Measurements from ENCODE around the gene CHD8.

Gene CHD8

GRCh38 chr14:21369949-21370679 lies 85.8 kb downstream of the CHD8 start:
- DNase-seq (ENCODE audit: low read depth): no peak

GRCh38 chr14:21367582-21368144 lies 88.3 kb downstream of the CHD8 start:
- no peak for DNase-seq (ENCODE audit: low read depth)

GRCh38 chr14:21356511-21356910 lies 99.4 kb downstream of the CHD8 start:
- DNase-seq (ENCODE audit: low read depth): no peak

- DNase-seq (ENCODE audit: low read depth): no peak
These were observed 103.3 kb downstream of the CHD8 start for GRCh38 chr14:21352587-21352986.

- DNase-seq (ENCODE audit: low read depth): no peak
These were observed 105.4 kb downstream of the CHD8 start for GRCh38 chr14:21350539-21350938.

- DNase-seq (ENCODE audit: low read depth): no peak
These were observed 108.7 kb downstream of the CHD8 start for GRCh38 chr14:21347201-21347600.

GRCh38 chr14:21346532-21347135 lies 109.3 kb downstream of the CHD8 start:
- DNase-seq (ENCODE audit: low read depth): peak; percentile 12

GRCh38 chr14:21343035-21343794 lies 112.7 kb downstream of the CHD8 start:
- no peak for DNase-seq (ENCODE audit: low read depth)

Data from GM04504 (cell line).